DND-41 (cell line): ENCODE results near the gene TREML1.

ENCODE experiments used
- ATAC-seq: fragments of 200-7000 bp; cut with Tn5 transposase; 3 replicates; pipeline ENCODE4 v1.9.1; 2021; ENCODE audit warnings: low read depth; ENCODE audit not compliant: insufficient read depth
- DNase-seq: peaks from one replicate; pipeline ENCODE4 v3.0.0-alpha.2; 2020
- H2AFZ ChIP-seq: 2 replicates; pipeline ENCODE4 v1.6.0; 2012; ENCODE audit warnings: low read depth, low read length
- H3K27ac ChIP-seq: 2 replicates; pipeline ENCODE4 v1.5.1; 2012; ENCODE audit warnings: low read length, inconsistent platforms
- H3K27me3 ChIP-seq: fragments of 200-600 bp; sonication (generic); 2 replicates; pipeline ENCODE4 v1.6.0; 2012; ENCODE audit warnings: low read length, mild to moderate bottlenecking, inconsistent platforms; ENCODE audit not compliant: insufficient read depth, poor library complexity
- H3K36me3 ChIP-seq: 2 replicates; pipeline ENCODE4 v1.5.1; 2012; ENCODE audit warnings: low read length, inconsistent platforms; ENCODE audit not compliant: insufficient read depth
- H3K4me1 ChIP-seq: 2 replicates; pipeline ENCODE4 v1.5.1; 2012; ENCODE audit warnings: mild to moderate bottlenecking, low read length; ENCODE audit not compliant: insufficient read depth
- H3K4me2 ChIP-seq: 2 replicates; pipeline ENCODE4 v1.6.0; 2012; ENCODE audit warnings: mild to moderate bottlenecking, moderate library complexity, low read length, inconsistent platforms; ENCODE audit not compliant: insufficient read depth
- H3K4me3 ChIP-seq, 2 experiments: fragments of 200-600 bp in 1 of 2; shearing (Covaris generic) in 1 of 2; 2 replicates each; pipeline ENCODE4 v1.5.1; 2012 to 2016; ENCODE audit warnings: inconsistent platforms in 2 of 2, low read length in 2 of 2, mild to moderate bottlenecking in 2 of 2, low read depth in 1 of 2, moderate library complexity in 1 of 2
- H3K79me2 ChIP-seq: 2 replicates; pipeline ENCODE4 v1.6.0; 2012; ENCODE audit warnings: low read length, inconsistent platforms; ENCODE audit not compliant: insufficient read depth
- H3K9ac ChIP-seq: 2 replicates; pipeline ENCODE4 v1.6.0; 2012; ENCODE audit warnings: low read depth, mild to moderate bottlenecking, inconsistent platforms, low read length, moderate library complexity
- H3K9me3 ChIP-seq: 2 replicates; pipeline ENCODE4 v1.5.1; 2012; ENCODE audit warnings: low read length, moderate library complexity, mild to moderate bottlenecking, inconsistent platforms; ENCODE audit not compliant: insufficient read depth, severe bottlenecking
- H4K20me1 ChIP-seq: 2 replicates; pipeline ENCODE4 v1.6.0; 2012; ENCODE audit warnings: low read length; ENCODE audit not compliant: insufficient read depth
- EZH2 ChIP-seq: IDR thresholded peaks from 3 replicates; pipeline ENCODE4 v1.6.1; 2012; ENCODE audit warnings: borderline replicate concordance, low read depth, mild to moderate bottlenecking, moderate library complexity, low read length, inconsistent platforms; ENCODE audit not compliant: severe bottlenecking
- TF ChIP-seq, protein P1 (sequence below): IDR thresholded peaks from 2 replicates; pipeline ENCODE4 v1.5.1; 2012; ENCODE audit warnings: borderline replicate concordance, low read length, moderate library complexity, mild to moderate bottlenecking; ENCODE audit not compliant: poor library complexity, severe bottlenecking; ENCODE audit errors: extremely low read depth

TREML1 gene

DNA sequence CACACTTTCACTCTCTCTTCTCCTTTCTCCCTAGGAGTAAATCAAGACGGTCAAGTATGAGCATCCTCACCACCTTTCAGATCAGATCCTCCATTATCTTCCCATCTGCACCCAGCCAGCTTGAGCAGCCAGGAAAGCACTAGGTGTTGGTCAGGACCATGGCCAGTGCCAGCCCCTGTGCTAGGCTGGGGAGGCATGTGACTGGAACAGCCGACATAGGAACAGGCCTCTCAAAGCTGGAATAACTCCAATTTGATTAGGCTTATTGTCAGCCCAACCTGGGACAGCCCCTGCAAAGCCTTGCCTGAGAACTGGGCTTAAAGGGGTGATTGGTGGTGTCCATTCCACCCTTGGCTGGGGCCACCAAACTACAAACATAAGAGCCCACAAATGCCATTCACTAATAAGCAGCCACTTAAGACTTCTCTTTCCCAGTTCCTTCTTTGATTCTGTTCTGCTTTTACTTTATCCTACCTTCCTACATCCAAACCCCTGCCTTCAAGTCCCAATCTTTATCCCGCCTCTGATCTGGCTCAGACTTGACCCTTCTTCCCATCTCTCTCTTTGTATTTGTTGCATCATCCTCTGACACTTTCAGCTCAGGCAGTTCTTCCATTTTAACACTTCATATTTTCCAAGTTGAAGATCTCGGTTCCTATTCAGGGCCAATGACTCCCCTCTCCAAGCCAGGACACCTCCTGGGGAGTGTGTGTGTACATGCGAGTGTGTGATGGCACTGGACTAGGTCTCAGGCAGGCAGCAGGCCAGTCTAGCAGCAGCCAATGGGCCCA, 13.2 kb upstream of the TREML1 start:
- H3K4me1 ChIP-seq = no peaks in the 10 kb centered on the region
- TF ChIP-seq, protein P1, sequence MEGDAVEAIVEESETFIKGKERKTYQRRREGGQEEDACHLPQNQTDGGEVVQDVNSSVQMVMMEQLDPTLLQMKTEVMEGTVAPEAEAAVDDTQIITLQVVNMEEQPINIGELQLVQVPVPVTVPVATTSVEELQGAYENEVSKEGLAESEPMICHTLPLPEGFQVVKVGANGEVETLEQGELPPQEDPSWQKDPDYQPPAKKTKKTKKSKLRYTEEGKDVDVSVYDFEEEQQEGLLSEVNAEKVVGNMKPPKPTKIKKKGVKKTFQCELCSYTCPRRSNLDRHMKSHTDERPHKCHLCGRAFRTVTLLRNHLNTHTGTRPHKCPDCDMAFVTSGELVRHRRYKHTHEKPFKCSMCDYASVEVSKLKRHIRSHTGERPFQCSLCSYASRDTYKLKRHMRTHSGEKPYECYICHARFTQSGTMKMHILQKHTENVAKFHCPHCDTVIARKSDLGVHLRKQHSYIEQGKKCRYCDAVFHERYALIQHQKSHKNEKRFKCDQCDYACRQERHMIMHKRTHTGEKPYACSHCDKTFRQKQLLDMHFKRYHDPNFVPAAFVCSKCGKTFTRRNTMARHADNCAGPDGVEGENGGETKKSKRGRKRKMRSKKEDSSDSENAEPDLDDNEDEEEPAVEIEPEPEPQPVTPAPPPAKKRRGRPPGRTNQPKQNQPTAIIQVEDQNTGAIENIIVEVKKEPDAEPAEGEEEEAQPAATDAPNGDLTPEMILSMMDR = no peak
- no peak for TF ChIP-seq EZH2
- no peak overlapping the region for H2AFZ ChIP-seq
- no peak overlapping the region for H3K27ac ChIP-seq
- no peaks in the 10 kb centered on the region for H3K27me3 ChIP-seq
- H3K4me3 ChIP-seq = no peak overlapping the region
- no peaks in the 10 kb centered on the region for H3K9me3 ChIP-seq
- H3K4me2 ChIP-seq = no peak overlapping the region
- no peak overlapping the region for H3K9ac ChIP-seq
- no peaks in the 10 kb centered on the region for H3K36me3 ChIP-seq
- no peaks in the 10 kb centered on the region for H4K20me1 ChIP-seq
- H3K79me2 ChIP-seq = no peaks in the 10 kb centered on the region
- ATAC-seq (peak; percentile 83), DNase-seq (peak; percentile 58)

DNA sequence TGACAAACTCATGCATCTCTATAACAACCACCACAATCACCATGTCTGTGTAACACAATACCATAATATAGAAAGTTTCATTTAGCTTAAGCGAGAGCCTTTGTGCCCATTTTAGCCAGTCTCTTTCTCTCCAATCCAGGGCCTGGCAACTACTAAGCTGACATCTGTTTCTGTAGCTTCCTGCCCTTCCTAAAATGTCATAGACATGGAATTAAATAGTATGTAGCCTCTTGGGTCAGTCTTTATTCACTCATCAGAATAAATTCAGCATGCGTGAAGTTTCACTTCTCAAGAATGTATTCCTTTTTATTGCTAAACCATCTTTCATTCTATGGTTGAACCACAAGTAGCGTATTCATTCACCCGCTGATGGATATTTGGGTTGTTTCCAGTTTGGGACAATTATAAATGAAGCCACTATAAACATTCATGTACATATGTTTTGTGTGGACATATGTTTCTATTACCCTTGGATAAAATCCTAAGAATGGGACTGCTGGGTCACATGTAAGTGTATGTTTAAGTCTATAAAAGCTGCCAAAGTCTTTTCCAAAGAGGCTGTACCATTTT, 10.5 kb upstream of the TREML1 start:
- no peak overlapping the region for H3K4me3 ChIP-seq
- no peaks in the 10 kb centered on the region for H3K4me1 ChIP-seq
- no peak overlapping the region for H3K27ac ChIP-seq
- no peak overlapping the region for H3K4me2 ChIP-seq
- no peaks in the 10 kb centered on the region for H3K79me2 ChIP-seq
- no peaks in the 10 kb centered on the region for H4K20me1 ChIP-seq
- no peak for DNase-seq
- H3K9ac ChIP-seq = no peak overlapping the region
- no peaks in the 10 kb centered on the region for H3K9me3 ChIP-seq
- TF ChIP-seq EZH2 = no peak
- TF ChIP-seq, protein P1 = no peak
- H3K27me3 ChIP-seq = no peaks in the 10 kb centered on the region
- no peak for ATAC-seq
- H2AFZ ChIP-seq = no peak overlapping the region
- no peaks in the 10 kb centered on the region for H3K36me3 ChIP-seq

DNA sequence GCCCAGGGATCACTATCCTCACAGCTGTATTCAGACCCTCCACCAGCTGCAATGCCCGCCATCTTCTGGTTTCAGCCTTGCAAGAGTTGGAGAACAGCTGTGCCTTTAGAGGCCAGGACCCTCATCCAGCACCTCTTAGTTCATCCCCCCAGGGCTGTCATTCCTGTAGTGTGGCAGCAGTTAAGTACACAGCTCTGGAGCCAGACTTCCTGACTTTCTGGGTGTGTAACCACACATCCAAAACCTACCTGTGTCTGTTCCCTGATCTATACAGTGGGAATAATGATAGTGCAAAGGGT, 9.2 kb upstream of the TREML1 start:
- Histone ChIP-seq H4K20me1 (no peaks in the 10 kb centered on the region), H3K79me2 (no peaks in the 10 kb centered on the region), H2AFZ (no peak overlapping the region), H3K9ac (no peak overlapping the region), H3K27me3 (no peaks in the 10 kb centered on the region), H3K4me1 (no peaks in the 10 kb centered on the region), H3K4me3 (no peak overlapping the region), H3K27ac (no peak overlapping the region), H3K36me3 (no peaks in the 10 kb centered on the region), H3K4me2 (no peak overlapping the region), H3K9me3 (no peaks in the 10 kb centered on the region)
- no peak for DNase-seq
- ATAC-seq = no peak
- no peak for TF ChIP-seq EZH2
- TF ChIP-seq, protein P1 = no peak
